Measurements from ENCODE around the gene ABCD2.

Gene ABCD2

GRCh38 chr12:39620659-39621658, 1.4 kb upstream of the ABCD2 start:
- Mint-ChIP-seq H3K27me3 (no peaks in the 10 kb centered on the region), H3K27ac (no peak overlapping the region), H3K36me3 (ENCODE audit: low read depth) (peaks cover 7% of the 10 kb centered on the region), H3K9me3 (no peaks in the 10 kb centered on the region), H3K4me1 (ENCODE audit: low read depth) (peaks cover 68% of the 10 kb centered on the region), H3K4me3 (no peak overlapping the region)
- peak; percentile 68 for DNase-seq

GRCh38 chr12:39619316-39619659, 315 bp downstream of the ABCD2 start:
- no peak overlapping the region for H3K4me3 Mint-ChIP-seq
- DNase-seq, result peak; percentile 47
- H3K9me3 Mint-ChIP-seq, result no peaks in the 10 kb centered on the region
- peaks cover 7% of the 10 kb centered on the region for H3K36me3 Mint-ChIP-seq (ENCODE audit: low read depth)
- H3K27ac Mint-ChIP-seq, result no peak overlapping the region
- H3K27me3 Mint-ChIP-seq, result no peaks in the 10 kb centered on the region
- H3K4me1 Mint-ChIP-seq (ENCODE audit: low read depth), result peaks cover 66% of the 10 kb centered on the region

DNA sequence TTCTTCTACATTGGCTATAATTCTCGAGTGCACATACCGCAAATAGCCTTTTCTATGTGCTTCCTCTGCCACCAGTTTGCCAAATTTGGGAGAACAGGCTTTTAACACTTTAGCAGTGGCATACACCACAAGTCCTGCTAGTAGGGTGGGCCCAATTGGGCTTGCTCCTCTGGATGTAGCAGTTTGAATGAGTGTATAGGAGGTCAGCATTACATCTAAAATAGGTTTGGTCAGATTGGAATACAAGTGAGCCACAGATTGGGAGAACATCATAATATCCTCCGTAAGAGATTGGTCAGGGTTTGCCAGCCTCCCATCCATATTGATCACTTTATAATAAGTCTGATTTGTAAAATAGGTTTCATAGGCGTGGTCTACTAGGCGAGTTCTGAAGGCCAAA, 902 bp downstream of the ABCD2 start:
- Mint-ChIP-seq H3K4me1 (ENCODE audit: low read depth) (peaks cover 68% of the 10 kb centered on the region), H3K4me3 (no peak overlapping the region), H3K27me3 (no peaks in the 10 kb centered on the region), H3K27ac (no peak overlapping the region), H3K36me3 (ENCODE audit: low read depth) (peaks cover 7% of the 10 kb centered on the region), H3K9me3 (no peaks in the 10 kb centered on the region)
- no peak for DNase-seq

GRCh38 chr12:39617887-39618286, 1.7 kb downstream of the ABCD2 start:
- no peaks in the 10 kb centered on the region for H3K9me3 Mint-ChIP-seq
- H3K36me3 Mint-ChIP-seq (ENCODE audit: low read depth), result peaks cover 7% of the 10 kb centered on the region
- H3K27me3 Mint-ChIP-seq, result no peaks in the 10 kb centered on the region
- H3K4me1 Mint-ChIP-seq (ENCODE audit: low read depth), result peaks cover 68% of the 10 kb centered on the region
- peak overlapping the region; percentile 83 for H3K27ac Mint-ChIP-seq
- no peak overlapping the region for H3K4me3 Mint-ChIP-seq
- DNase-seq, result no peak

GRCh38 chr12:39616666-39617065, 2.9 kb downstream of the ABCD2 start:
- Mint-ChIP-seq H3K36me3 (ENCODE audit: low read depth) (peaks cover 10% of the 10 kb centered on the region), H3K27ac (peak overlapping the region; percentile 72), H3K4me3 (peak overlapping the region; percentile 66)

GRCh38 chr12:39616251-39616650, 3.4 kb downstream of the ABCD2 start:
- Mint-ChIP-seq H3K4me3 (peak overlapping the region; percentile 66), H3K27ac (peak overlapping the region; percentile 66), H3K36me3 (ENCODE audit: low read depth) (peaks cover 10% of the 10 kb centered on the region), H3K9me3 (no peaks in the 10 kb centered on the region), H3K4me1 (ENCODE audit: low read depth) (peaks cover 64% of the 10 kb centered on the region), H3K27me3 (no peaks in the 10 kb centered on the region)
- no peak for DNase-seq

More at GRCh38 chr12:39616666-39617065, 2.9 kb downstream of the ABCD2 start:
- H3K27me3 Mint-ChIP-seq, result no peaks in the 10 kb centered on the region
- H3K4me1 Mint-ChIP-seq (ENCODE audit: low read depth), result peaks cover 65% of the 10 kb centered on the region
- H3K9me3 Mint-ChIP-seq, result no peaks in the 10 kb centered on the region
- no peak for DNase-seq

GRCh38 chr12:39613525-39613924, 6.1 kb downstream of the ABCD2 start:
- H3K27me3 Mint-ChIP-seq, result no peaks in the 10 kb centered on the region
- peaks cover 8% of the 10 kb centered on the region for H3K36me3 Mint-ChIP-seq (ENCODE audit: low read depth)
- H3K9me3 Mint-ChIP-seq, result no peaks in the 10 kb centered on the region
- peak overlapping the region; percentile 1 for H3K27ac Mint-ChIP-seq
- H3K4me3 Mint-ChIP-seq, result peak overlapping the region; percentile 56
- peaks cover 66% of the 10 kb centered on the region for H3K4me1 Mint-ChIP-seq (ENCODE audit: low read depth)
- no peak for DNase-seq

DNA sequence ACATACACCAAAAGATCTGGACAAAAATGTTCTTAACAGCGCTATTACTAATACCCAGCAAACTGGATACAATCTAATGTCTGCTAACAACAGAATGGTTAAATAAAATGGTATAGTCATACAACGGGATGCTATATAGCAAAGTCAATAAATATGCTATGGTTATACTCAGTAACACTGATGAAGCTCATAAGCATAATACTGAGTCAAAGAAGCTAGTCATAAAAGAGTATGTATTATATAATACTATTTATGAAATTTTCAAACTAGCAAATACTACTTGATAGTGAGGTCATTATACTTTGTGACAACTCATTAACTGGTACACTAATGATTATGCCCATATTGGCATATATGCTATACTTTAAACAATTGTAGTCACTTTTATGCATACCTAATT, 7.4 kb downstream of the ABCD2 start:
- no peak overlapping the region for H3K27ac Mint-ChIP-seq
- no peak overlapping the region for H3K4me3 Mint-ChIP-seq
- no peaks in the 10 kb centered on the region for H3K27me3 Mint-ChIP-seq
- peaks cover 57% of the 10 kb centered on the region for H3K4me1 Mint-ChIP-seq (ENCODE audit: low read depth)
- DNase-seq, result no peak
- H3K9me3 Mint-ChIP-seq, result no peaks in the 10 kb centered on the region
- peaks cover 9% of the 10 kb centered on the region for H3K36me3 Mint-ChIP-seq (ENCODE audit: low read depth)

- no peak for DNase-seq
- no peaks in the 10 kb centered on the region for H3K9me3 Mint-ChIP-seq
- H3K4me1 Mint-ChIP-seq (ENCODE audit: low read depth), result peaks cover 59% of the 10 kb centered on the region
- peaks cover 13% of the 10 kb centered on the region for H3K36me3 Mint-ChIP-seq (ENCODE audit: low read depth)
- H3K27me3 Mint-ChIP-seq, result no peaks in the 10 kb centered on the region
- H3K4me3 Mint-ChIP-seq, result no peak overlapping the region
- no peak overlapping the region for H3K27ac Mint-ChIP-seq
Measured at GRCh38 chr12:39611818-39612217, 7.8 kb downstream of the ABCD2 start.

DNA sequence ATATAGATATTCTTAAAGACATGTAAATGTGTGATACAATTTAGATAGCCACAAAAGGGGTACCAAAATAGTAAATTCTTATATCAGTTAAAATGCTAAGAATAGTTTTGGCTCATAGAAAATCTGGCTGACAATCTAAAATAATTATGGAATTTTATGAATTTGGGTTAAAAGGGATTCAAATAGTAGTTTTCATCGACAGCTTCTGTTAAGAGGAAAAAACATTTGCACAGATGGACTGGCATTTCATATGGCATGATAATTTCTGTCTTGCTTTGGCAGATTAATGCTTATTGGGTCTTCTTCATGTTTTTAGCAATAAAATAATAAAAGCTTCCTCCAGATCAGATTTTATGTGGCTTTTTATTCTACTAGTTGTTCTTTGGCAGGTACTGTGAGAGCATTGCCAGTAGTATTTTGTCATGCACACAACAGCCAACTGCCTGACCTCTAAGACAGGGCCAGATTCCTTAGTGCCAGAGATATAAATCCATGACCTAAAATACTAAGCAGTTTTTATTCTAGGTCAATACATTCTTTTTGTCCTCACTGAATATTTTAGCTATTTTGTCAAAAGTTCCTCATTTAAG, 9.1 kb downstream of the ABCD2 start:
- peaks cover 58% of the 10 kb centered on the region for H3K4me1 Mint-ChIP-seq (ENCODE audit: low read depth)
- H3K4me3 Mint-ChIP-seq, result no peak overlapping the region
- no peaks in the 10 kb centered on the region for H3K9me3 Mint-ChIP-seq
- no peaks in the 10 kb centered on the region for H3K27me3 Mint-ChIP-seq
- H3K27ac Mint-ChIP-seq, result no peak overlapping the region
- H3K36me3 Mint-ChIP-seq (ENCODE audit: low read depth), result peaks cover 20% of the 10 kb centered on the region
- DNase-seq, result no peak

GRCh38 chr12:39606712-39607423, 12.7 kb downstream of the ABCD2 start:
- no peak overlapping the region for H3K27ac Mint-ChIP-seq
- no peaks in the 10 kb centered on the region for H3K27me3 Mint-ChIP-seq
- no peak for DNase-seq
- H3K36me3 Mint-ChIP-seq (ENCODE audit: low read depth), result peaks cover 26% of the 10 kb centered on the region
- no peak overlapping the region for H3K4me3 Mint-ChIP-seq
- H3K4me1 Mint-ChIP-seq (ENCODE audit: low read depth), result peaks cover 40% of the 10 kb centered on the region
- H3K9me3 Mint-ChIP-seq, result no peaks in the 10 kb centered on the region

DNA sequence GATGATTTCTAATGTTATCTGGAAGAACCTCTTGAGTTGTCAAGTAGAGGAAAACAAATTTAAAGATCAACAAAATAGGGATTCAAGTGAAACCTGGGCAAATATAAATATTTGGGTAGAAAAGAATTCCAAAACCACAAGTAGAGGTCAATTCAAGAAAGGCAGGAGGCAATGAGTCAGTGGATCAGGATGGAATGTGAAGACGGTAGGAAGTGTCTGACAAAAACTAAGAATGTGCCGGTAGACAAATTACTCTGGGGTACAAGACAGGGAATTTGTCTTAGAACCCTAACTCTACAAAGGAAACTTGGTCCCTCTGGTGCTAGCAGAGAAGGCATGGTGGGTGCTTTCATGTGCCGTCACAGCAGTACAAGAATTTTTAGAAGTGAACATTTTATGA, 13.6 kb downstream of the ABCD2 start:
- no peaks in the 10 kb centered on the region for H3K27me3 Mint-ChIP-seq
- no peak for DNase-seq
- H3K36me3 Mint-ChIP-seq (ENCODE audit: low read depth), result peaks cover 30% of the 10 kb centered on the region
- peaks cover 36% of the 10 kb centered on the region for H3K4me1 Mint-ChIP-seq (ENCODE audit: low read depth)
- no peaks in the 10 kb centered on the region for H3K9me3 Mint-ChIP-seq
- H3K4me3 Mint-ChIP-seq, result no peak overlapping the region
- H3K27ac Mint-ChIP-seq, result peak overlapping the region; percentile 72

GRCh38 chr12:39605501-39605900, 14.1 kb downstream of the ABCD2 start:
- DNase-seq, result no peak
- peaks cover 32% of the 10 kb centered on the region for H3K4me1 Mint-ChIP-seq (ENCODE audit: low read depth)
- no peaks in the 10 kb centered on the region for H3K27me3 Mint-ChIP-seq
- no peaks in the 10 kb centered on the region for H3K9me3 Mint-ChIP-seq
- no peak overlapping the region for H3K27ac Mint-ChIP-seq
- H3K36me3 Mint-ChIP-seq (ENCODE audit: low read depth), result peaks cover 32% of the 10 kb centered on the region
- H3K4me3 Mint-ChIP-seq, result no peak overlapping the region

- Mint-ChIP-seq H3K27me3 (no peaks in the 10 kb centered on the region), H3K4me1 (ENCODE audit: low read depth) (peaks cover 24% of the 10 kb centered on the region), H3K36me3 (ENCODE audit: low read depth) (peaks cover 39% of the 10 kb centered on the region), H3K27ac (no peak overlapping the region), H3K4me3 (no peak overlapping the region), H3K9me3 (no peaks in the 10 kb centered on the region)
- no peak for DNase-seq
Measured at GRCh38 chr12:39603065-39603464, 16.5 kb downstream of the ABCD2 start.
